ENCODE measurements around the gene RPL19.

DNA sequence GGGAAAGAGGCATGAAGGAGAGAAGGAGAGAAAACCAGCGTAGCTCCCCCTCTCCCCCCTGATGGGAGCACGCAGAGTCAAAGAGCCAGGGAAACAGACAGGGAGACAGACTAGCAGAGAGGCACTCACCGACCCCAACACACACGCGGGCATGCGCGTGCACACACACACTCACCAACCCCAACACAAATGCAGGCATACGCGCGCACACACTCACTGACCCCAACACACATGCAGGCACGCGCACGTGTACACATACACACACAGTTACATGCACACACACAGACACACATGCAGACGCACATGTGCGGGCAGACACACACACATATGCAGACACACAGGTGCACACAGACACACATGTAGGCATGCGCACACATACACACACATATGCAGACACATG, 7.2 kb upstream of the RPL19 start:
- TF ChIP-seq POLR2A (IDR thresholded peaks at IDR 0.05; ENCODE audit: low read depth, low read length) (no peak), POLR2AphosphoS5 (IDR thresholded peaks at IDR 0.05; ENCODE audit: low read depth, low read length) (no peak), POU2F2 (IDR thresholded peaks at IDR 0.05; ENCODE audit: low read depth, low read length) (no peak)

Data from GM12891 (cell line).